AG09319 (cell line): ENCODE results near the gene MAN2C1.
"Not testable (repeated sequence)": the region's sequence is repeated elsewhere in the genome, so short reads cannot be mapped to it uniquely, and the experiment has no call there.

Experiments
- DNase-seq: peaks from one replicate; pipeline ENCODE4 v3.0.0-alpha.2; 2010; ENCODE audit warnings: low read depth; ENCODE audit errors: extremely low read depth
- CTCF ChIP-seq: IDR thresholded peaks from 2 replicates; pipeline ENCODE4 v1.5.1; 2011; ENCODE audit warnings: low read depth, mild to moderate bottlenecking, inconsistent platforms, low read length, moderate library complexity

The MAN2C1 gene

GRCh38 chr15:75367913-75368688 lies at the start of gene MAN2C1:
MAN2C1 (minus strand) TSS chr15:75368607; CDS start chr15:75368583, 24 bp downstream.
- TF ChIP-seq CTCF: peak; percentile 67
- DNase-seq: peak; percentile 75

GRCh38 chr15:75416584-75416983 lies 48.2 kb upstream of the MAN2C1 start:
- no peak for DNase-seq
- TF ChIP-seq CTCF: no peak

- no peak for DNase-seq
- no peak for TF ChIP-seq CTCF
These were observed 41.8 kb upstream of the MAN2C1 start for GRCh38 chr15:75410196-75410595.

- TF ChIP-seq CTCF: no peak
- no peak for DNase-seq
These were observed 38.7 kb upstream of the MAN2C1 start for GRCh38 chr15:75407083-75407482.

- no peak for DNase-seq
- no peak for TF ChIP-seq CTCF
These were observed 35.5 kb upstream of the MAN2C1 start for GRCh38 chr15:75403892-75404291.

GRCh38 chr15:75397494-75397893 lies 29.1 kb upstream of the MAN2C1 start:
- peak; percentile 1 for DNase-seq
- no peak for TF ChIP-seq CTCF

- DNase-seq: no peak
- no peak for TF ChIP-seq CTCF
These were observed 21.5 kb upstream of the MAN2C1 start for GRCh38 chr15:75389791-75390382.

- DNase-seq: not testable (repeated sequence)
These were observed 15.6 kb upstream of the MAN2C1 start for GRCh38 chr15:75383986-75384385.
